ENCODE data around the gene ARRB1.

GRCh38 chr11:75371949-75372876, 20.8 kb upstream of the ARRB1 start:
- TF ChIP-seq SALL2 (CRISPR knock-in tag; IDR thresholded peaks at IDR 0.05) (no peak), MEIS1 (CRISPR knock-in tag; IDR thresholded peaks at IDR 0.05; ENCODE audit: borderline replicate concordance) (no peak), KDM5B (CRISPR knock-in tag; IDR thresholded peaks at IDR 0.05; ENCODE audit: borderline replicate concordance) (no peak), ZNF335 (CRISPR knock-in tag; IDR thresholded peaks at IDR 0.05) (no peak)
